ENCODE data around the gene NPDC1.

DNA sequence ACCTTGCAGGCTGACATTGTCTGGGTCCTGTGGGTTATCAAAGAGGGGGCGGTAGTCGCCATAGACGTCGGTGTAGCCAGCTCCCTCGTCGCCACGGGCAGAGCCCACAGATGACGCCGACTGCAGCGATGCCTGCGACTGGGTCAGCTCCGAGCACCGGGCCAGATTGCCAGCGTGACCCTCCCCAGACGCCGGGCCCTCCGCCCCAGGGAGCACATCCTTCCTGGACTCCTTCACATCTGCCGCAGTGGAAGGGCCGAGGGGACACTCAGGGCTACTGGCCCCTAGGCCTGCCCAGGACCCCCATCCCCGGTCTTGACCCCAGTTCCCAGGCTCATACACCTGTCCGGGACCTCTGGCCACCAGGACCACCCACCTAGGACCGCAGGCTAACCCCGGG, 31.8 kb downstream of the NPDC1 start:
- no peak for TF ChIP-seq CREB1 (IDR thresholded peaks at IDR 0.05; ENCODE audit: low read depth)
- no peak for TF ChIP-seq EP300 (IDR thresholded peaks at IDR 0.05; ENCODE audit: borderline replicate concordance)
- TF ChIP-seq MAX (IDR thresholded peaks at IDR 0.05): no peak
- no peak for TF ChIP-seq YY1 (IDR thresholded peaks at IDR 0.05; ENCODE audit: low read depth)
- TF ChIP-seq, protein P1, sequence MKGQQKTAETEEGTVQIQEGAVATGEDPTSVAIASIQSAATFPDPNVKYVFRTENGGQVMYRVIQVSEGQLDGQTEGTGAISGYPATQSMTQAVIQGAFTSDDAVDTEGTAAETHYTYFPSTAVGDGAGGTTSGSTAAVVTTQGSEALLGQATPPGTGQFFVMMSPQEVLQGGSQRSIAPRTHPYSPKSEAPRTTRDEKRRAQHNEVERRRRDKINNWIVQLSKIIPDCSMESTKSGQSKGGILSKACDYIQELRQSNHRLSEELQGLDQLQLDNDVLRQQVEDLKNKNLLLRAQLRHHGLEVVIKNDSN (IDR thresholded peaks at IDR 0.05): no peak
- no peak for TF ChIP-seq EGR1 (IDR thresholded peaks at IDR 0.05)
- no peak for TF ChIP-seq CEBPB (IDR thresholded peaks at IDR 0.05)
- no peak for TF ChIP-seq TCF12 (IDR thresholded peaks at IDR 0.05; ENCODE audit: low read depth)
- TF ChIP-seq NFIC (IDR thresholded peaks at IDR 0.05): no peak
- no peak for TF ChIP-seq RAD21 (IDR thresholded peaks at IDR 0.05; ENCODE audit: low read depth)
- TF ChIP-seq REST (IDR thresholded peaks at IDR 0.05; ENCODE audit: low read depth): no peak
- TF ChIP-seq TAF1 (IDR thresholded peaks at IDR 0.05; ENCODE audit: low read depth): no peak

Measured in Ishikawa (cell line).